Right lobe of liver (tissue), 6 donors: Measurements from ENCODE around the gene COLGALT1. TPM values are rescaled to one million over a fixed set of nuclear protein-coding genes. Genes with fewer than 3 reads are reported as not detected.

Source experiments
- ATAC-seq, 4 donors: fragments of 200-7000 bp; cut with Tn5 transposase; one replicate each; pipeline ENCODE4 v1.9.1; 2020; ENCODE audit warnings: mild to moderate bottlenecking in 4 of 4, moderate library complexity in 4 of 4
- DNase-seq, 3 donors: peaks; one replicate each; pipeline ENCODE4 v3.0.0-alpha.2; 2020
- H3K27ac ChIP-seq, 3 donors: fragments of 200-600 bp; one replicate each; pipeline ENCODE4 v1.8.0; 2022
- H3K27me3 ChIP-seq, 2 donors: fragments of 200-600 bp; one replicate each; pipeline ENCODE4 v1.8.0; 2022
- H3K36me3 ChIP-seq, 4 donors: fragments of 200-600 bp; sonication (generic) in 1 of 4; one replicate each; pipeline versions ENCODE4 v1.5.1 to v1.8.0; 2017 to 2022; ENCODE audit warnings: control low read depth in 1 of 4
- H3K4me1 ChIP-seq, 4 donors: fragments of 200-600 bp; sonication (generic) in 1 of 4; one replicate each; pipeline versions ENCODE4 v1.5.1 to v1.8.0; 2017 to 2022; ENCODE audit warnings: control low read depth in 1 of 4
- H3K4me3 ChIP-seq, 3 donors: fragments of 200-600 bp; one replicate each; pipeline ENCODE4 v1.8.0; 2022
- H3K9me3 ChIP-seq, 4 donors: fragments of 200-600 bp; sonication (generic) in 1 of 4; one replicate each; pipeline versions ENCODE4 v1.5.1 to v1.8.0; 2017 to 2022; ENCODE audit warnings: control low read depth in 1 of 4
- CTCF ChIP-seq, 4 donors: fragments of 200-600 bp in 3 of 4; fragments of 450-650 bp in 1 of 4; IDR thresholded peaks; one replicate each; pipeline versions ENCODE4 v1.5.1 to v1.8.0; 2016 to 2022; ENCODE audit warnings: antibody characterized with exemption in 4 of 4, mild to moderate bottlenecking in 2 of 4
- POLR2A ChIP-seq: fragments of 450-650 bp; IDR thresholded peaks from one replicate; pipeline ENCODE4 v1.6.1; 2017; ENCODE audit warnings: antibody characterized with exemption, mild to moderate bottlenecking
- WGBS: methylation state at CpG from one replicate; pipeline ENCODE4 v1.1.6; 2018; ENCODE audit warnings: low coverage, low lambda C conversion rate; ENCODE audit not compliant: insufficient coverage; ENCODE audit errors: missing lambda C conversion rate; 5-methylcytosine and 5-hydroxymethylcytosine counted together
- intact Hi-C, 2 donors: fragments of 100-400 bp; cut with DNase I; formaldehyde crosslinking; loops; one replicate each; pipeline versions ENCODE4 v1.11.2 to v1.14.1; 2022
- total RNA-seq, 6 experiments: library from RNA; depleted of rRNA in 2 of 6; stranded (reverse); fragments of >200 nt in 2 of 6; fragmentation: NEBNext Ultra II Directional in 3 of 6; extraction: Animal tissue kit (Norgen Biotek cat#: 25700) in 3 of 6; gene quantifications; one replicate each; pipeline versions ENCODE4 v1.1.0 to v1.2.4, GENCODE V29; 2016 to 2023
- donor health status: DM: no; HTN: yes; CAD: no.
- donor health status: DM: no; HTN: no; CAD: no.
- donor health status: DM: no; HTN: no; CAD: no.
- donor health status: DM: no; HTN: yes; CAD: no.
- donor health status: DM: no; HTN: yes; CAD: no.

The COLGALT1 gene
- total RNA-seq, 6 experiments from 2014 or later: 23.2 to 36.8 (median 31.1) TPM

- no peaks in the 10 kb centered on the region for H3K9me3 ChIP-seq
- H3K4me3 ChIP-seq: no peak overlapping the region
- H3K4me1 ChIP-seq: no peaks in the 10 kb centered on the region
- H3K36me3 ChIP-seq: no peaks in the 10 kb centered on the region
- WGBS: 45% methylated on average over 6 of the region's 8 CpGs
- ATAC-seq (no peak), DNase-seq (no peak)
- no peaks in the 10 kb centered on the region for H3K27me3 ChIP-seq
- intact Hi-C loops: no loop called here
- H3K27ac ChIP-seq: no peak overlapping the region
- TF ChIP-seq CTCF (IDR thresholded peaks at IDR 0.05): no peak
- no peak for TF ChIP-seq POLR2A
Observed at GRCh38 chr19:17529239-17530158, 25.9 kb upstream of the COLGALT1 start.

GRCh38 chr19:17530586-17530985 is 24.9 kb upstream of the COLGALT1 start:
- Histone ChIP-seq H3K36me3 (no peaks in the 10 kb centered on the region), H3K4me1 (no peaks in the 10 kb centered on the region), H3K27me3 (no peaks in the 10 kb centered on the region), H3K27ac (no peak overlapping the region), H3K9me3 (no peaks in the 10 kb centered on the region), H3K4me3 (no peak overlapping the region)
- WGBS: 7% methylated on average over 3 of the region's 8 CpGs
- DNase-seq (no peak), ATAC-seq (no peak)
- no peak for TF ChIP-seq CTCF (IDR thresholded peaks at IDR 0.05)
- TF ChIP-seq POLR2A: no peak
- intact Hi-C loops: no loop called here

GRCh38 chr19:17532116-17532515 is 23.3 kb upstream of the COLGALT1 start:
- ATAC-seq (peak in 1 of 4 donors; percentile 44), DNase-seq (no peak)
- Histone ChIP-seq H3K4me1 (no peaks in the 10 kb centered on the region), H3K27ac (no peak overlapping the region), H3K36me3 (no peaks in the 10 kb centered on the region), H3K4me3 (no peak overlapping the region), H3K9me3 (no peaks in the 10 kb centered on the region), H3K27me3 (no peaks in the 10 kb centered on the region)
- WGBS: 100% methylated on average over 2 of the region's 16 CpGs
- intact Hi-C loops: no loop called here
- no peak for TF ChIP-seq POLR2A
- TF ChIP-seq CTCF (IDR thresholded peaks at IDR 0.05): no peak

GRCh38 chr19:17532557-17532956 is 22.9 kb upstream of the COLGALT1 start:
- H3K27ac ChIP-seq: no peak overlapping the region
- intact Hi-C loops: no loop called here
- H3K4me1 ChIP-seq: no peaks in the 10 kb centered on the region
- H3K27me3 ChIP-seq: no peaks in the 10 kb centered on the region
- ATAC-seq: no peak
- no peak for TF ChIP-seq CTCF (IDR thresholded peaks at IDR 0.05)
- no peak for TF ChIP-seq POLR2A
- DNase-seq: no peak
- 59% methylated on average over 7 of the region's 7 CpGs for WGBS
- H3K9me3 ChIP-seq: no peaks in the 10 kb centered on the region
- H3K4me3 ChIP-seq: no peak overlapping the region
- no peaks in the 10 kb centered on the region for H3K36me3 ChIP-seq
